NCI-H2171 treated with DMSO at 0.1 percent for 48 hours (cell line): ENCODE results near the gene RPP30.

ENCODE experiments used
- DNase-seq: peaks from one replicate; lab custom pipeline; 2025; lab: John Stamatoyannopoulos, UW

RPP30 gene

GRCh38 chr10:90944749-90945148 lies 73.0 kb downstream of the RPP30 start:
- no peak for DNase-seq

GRCh38 chr10:90945491-90946070 lies 73.8 kb downstream of the RPP30 start:
- no peak for DNase-seq

DNA sequence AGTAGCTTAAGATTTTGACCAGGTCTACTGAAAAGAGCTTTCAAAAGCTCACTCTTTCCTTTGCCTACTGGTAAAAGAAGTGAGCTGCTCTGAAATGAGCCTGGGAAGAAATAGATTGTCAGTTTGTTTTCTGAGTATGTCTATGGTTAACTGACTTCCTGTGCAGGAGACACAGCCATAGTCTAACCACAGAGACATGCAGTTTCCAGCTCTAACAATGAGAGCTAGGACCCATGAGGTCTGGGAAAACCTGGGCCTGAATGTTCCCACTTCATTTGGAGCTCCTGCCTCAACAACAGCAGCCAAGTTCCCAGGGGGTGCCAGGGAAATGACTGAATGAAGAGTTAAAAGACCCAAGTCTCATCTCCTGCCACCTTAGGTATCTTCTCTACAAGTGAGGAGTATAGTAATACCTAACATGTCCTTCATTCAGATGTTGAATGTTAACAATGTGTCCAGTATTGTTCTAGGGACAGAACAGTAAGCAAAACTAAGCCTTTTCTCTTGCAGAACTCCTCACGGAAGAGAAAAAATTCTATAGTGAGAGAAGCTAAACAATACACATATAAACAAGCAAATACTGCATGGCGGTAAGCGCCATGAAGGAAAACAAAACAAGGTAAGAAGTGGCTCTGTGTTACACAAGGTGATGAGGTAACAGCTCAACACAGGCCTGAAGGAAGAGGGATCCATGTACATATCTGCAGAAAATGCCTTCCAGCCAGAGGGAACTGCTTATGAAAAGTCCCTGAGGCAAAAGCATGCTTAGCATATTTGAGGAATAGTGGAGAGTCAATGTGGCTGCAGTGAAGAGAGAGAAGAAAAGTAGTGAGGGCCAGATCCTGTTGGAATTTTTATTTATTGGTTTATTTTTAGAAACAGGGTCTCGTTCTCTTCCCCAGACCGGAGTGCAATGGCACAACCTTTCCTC lies 75.5 kb downstream of the RPP30 start:
- no peak for DNase-seq
